ENCODE data around the gene WNT2. TPM values are rescaled to one million over a fixed set of nuclear protein-coding genes. Genes with fewer than 3 reads are reported as not detected.
A peak's percentile ranks its signal among the peaks of the same experiment; 100 is the strongest.

WNT2 gene
- total RNA-seq, 1 donor: under 0.01 TPM

DNA sequence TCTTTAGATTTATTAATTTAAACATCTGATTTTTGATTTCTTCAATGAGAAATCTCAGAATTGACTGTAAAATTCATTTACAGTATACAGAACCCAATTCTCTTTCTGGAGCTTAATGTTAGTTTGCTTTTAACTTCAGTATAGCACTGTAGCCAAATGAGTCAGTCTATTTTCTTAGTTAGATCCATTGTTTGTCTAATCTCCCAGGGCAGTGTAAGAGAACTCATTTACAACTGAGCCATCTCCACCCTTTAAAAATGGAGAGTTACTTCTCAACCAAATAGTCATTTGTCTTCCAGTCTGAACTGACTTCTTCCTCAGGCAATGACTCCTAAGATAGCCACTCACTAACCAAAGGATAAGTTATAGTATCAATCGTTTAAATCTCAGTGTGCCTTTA is 3.0 kb upstream of the WNT2 start:
- Histone ChIP-seq H3K36me3 (ENCODE audit: insufficient read depth, low read length) (no peaks in the 10 kb centered on the region), H3K4me3 (ENCODE audit: insufficient read depth, low read length) (no peak overlapping the region), H3K27me3 (ENCODE audit: insufficient read depth, low read length) (peaks cover 54% of the 10 kb centered on the region), H4K20me1 (ENCODE audit: insufficient read depth, low read length) (no peaks in the 10 kb centered on the region), H3K27ac (ENCODE audit: low read depth, low read length) (no peak overlapping the region), H3K4me2 (ENCODE audit: insufficient read depth, low read length) (no peak overlapping the region), H3K79me2 (ENCODE audit: insufficient read depth, low read length) (no peaks in the 10 kb centered on the region), H3K9me3 (ENCODE audit: low read depth, low read length) (no peaks in the 10 kb centered on the region), H2AFZ (ENCODE audit: low read length) (no peak overlapping the region), H3K4me1 (ENCODE audit: insufficient read depth, low read length) (peaks cover 16% of the 10 kb centered on the region)
- TF ChIP-seq, protein P1, sequence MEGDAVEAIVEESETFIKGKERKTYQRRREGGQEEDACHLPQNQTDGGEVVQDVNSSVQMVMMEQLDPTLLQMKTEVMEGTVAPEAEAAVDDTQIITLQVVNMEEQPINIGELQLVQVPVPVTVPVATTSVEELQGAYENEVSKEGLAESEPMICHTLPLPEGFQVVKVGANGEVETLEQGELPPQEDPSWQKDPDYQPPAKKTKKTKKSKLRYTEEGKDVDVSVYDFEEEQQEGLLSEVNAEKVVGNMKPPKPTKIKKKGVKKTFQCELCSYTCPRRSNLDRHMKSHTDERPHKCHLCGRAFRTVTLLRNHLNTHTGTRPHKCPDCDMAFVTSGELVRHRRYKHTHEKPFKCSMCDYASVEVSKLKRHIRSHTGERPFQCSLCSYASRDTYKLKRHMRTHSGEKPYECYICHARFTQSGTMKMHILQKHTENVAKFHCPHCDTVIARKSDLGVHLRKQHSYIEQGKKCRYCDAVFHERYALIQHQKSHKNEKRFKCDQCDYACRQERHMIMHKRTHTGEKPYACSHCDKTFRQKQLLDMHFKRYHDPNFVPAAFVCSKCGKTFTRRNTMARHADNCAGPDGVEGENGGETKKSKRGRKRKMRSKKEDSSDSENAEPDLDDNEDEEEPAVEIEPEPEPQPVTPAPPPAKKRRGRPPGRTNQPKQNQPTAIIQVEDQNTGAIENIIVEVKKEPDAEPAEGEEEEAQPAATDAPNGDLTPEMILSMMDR (IDR thresholded peaks at IDR 0.05; ENCODE audit: extremely low read depth, low read depth, low read length): no peak
- peak; percentile 88 for DNase-seq (ENCODE audit: insufficient read length, low spot score, missing footprints)

DNA sequence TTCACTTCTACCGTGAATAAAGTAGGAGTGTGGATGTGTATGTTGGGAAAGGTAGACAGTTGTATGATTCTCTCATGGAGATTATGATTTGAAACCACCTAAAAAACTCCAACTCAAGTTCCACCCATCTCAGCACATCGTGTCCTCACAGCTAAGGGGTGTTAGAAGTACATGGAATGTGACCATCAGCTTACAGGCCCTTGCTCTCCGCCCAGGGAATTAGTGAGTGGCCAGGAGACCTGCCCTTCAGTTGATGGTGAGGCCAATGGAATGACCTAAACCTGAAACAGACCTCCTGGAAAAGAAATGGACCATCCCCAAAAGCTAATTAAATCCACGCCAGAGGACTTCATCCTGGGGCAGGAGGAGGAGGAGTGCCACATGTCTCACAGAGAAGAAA is 2.1 kb upstream of the WNT2 start:
- Histone ChIP-seq H3K79me2 (ENCODE audit: insufficient read depth, low read length) (no peaks in the 10 kb centered on the region), H3K27ac (ENCODE audit: low read depth, low read length) (no peak overlapping the region), H3K9me3 (ENCODE audit: low read depth, low read length) (no peaks in the 10 kb centered on the region), H3K36me3 (ENCODE audit: insufficient read depth, low read length) (no peaks in the 10 kb centered on the region), H3K4me1 (ENCODE audit: insufficient read depth, low read length) (peaks cover 16% of the 10 kb centered on the region), H3K4me2 (ENCODE audit: insufficient read depth, low read length) (peak overlapping the region; percentile 89), H4K20me1 (ENCODE audit: insufficient read depth, low read length) (no peaks in the 10 kb centered on the region), H3K4me3 (ENCODE audit: insufficient read depth, low read length) (no peak overlapping the region), H3K27me3 (ENCODE audit: insufficient read depth, low read length) (peaks cover 57% of the 10 kb centered on the region), H2AFZ (ENCODE audit: low read length) (no peak overlapping the region)
- DNase-seq (ENCODE audit: insufficient read length, low spot score, missing footprints): no peak
- TF ChIP-seq, protein P1 (IDR thresholded peaks at IDR 0.05; ENCODE audit: extremely low read depth, low read depth, low read length): no peak

DNA sequence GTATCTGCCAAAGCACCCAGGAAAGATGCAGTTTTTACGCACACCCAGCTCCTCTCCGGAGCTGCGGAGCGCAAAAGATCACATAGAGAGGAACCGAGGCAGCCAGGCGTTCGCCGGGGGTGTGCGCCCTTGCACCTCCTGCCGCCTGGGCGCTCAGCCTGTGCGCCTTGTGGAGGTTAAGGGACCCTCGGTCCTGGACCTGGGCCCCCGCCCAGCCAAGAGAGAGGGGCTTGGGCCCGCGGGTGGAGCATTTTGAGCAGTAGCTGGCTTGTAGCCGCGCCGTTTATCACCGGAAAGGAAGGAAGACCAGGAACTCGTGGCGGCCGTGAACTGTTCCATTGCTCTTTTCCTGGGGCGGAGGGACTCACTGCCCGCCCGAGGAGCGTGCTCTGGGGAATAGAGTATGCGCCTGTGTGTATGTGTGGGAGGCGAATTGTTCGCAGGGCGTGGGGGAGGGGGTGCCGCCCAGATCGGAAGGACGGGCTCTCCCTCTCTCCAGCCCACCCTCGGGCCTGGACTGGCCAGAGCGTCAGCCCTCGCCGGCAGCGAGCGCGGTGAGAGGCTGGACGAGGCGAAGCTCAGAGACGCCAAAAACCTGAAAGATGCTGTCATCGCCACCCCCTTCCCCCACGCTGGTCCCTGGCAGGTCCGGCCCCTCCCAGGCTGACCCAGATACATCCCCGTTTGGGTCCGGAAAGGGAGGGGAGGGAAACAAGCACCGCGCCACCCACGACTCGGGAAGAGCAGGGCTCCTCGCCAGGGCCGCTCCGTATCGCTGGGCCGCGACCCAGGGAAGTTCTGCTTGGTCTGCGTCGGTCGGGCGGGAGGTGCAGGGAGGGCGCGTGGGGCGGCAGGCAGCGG is 1.2 kb upstream of the WNT2 start:
- TF ChIP-seq, protein P1 (IDR thresholded peaks at IDR 0.05; ENCODE audit: extremely low read depth, low read depth, low read length): no peak
- Histone ChIP-seq H3K4me2 (ENCODE audit: insufficient read depth, low read length) (peak overlapping the region; percentile 89), H3K9me3 (ENCODE audit: low read depth, low read length) (no peaks in the 10 kb centered on the region), H3K36me3 (ENCODE audit: insufficient read depth, low read length) (no peaks in the 10 kb centered on the region), H4K20me1 (ENCODE audit: insufficient read depth, low read length) (no peaks in the 10 kb centered on the region), H2AFZ (ENCODE audit: low read length) (peak overlapping the region; percentile 72), H3K4me1 (ENCODE audit: insufficient read depth, low read length) (peaks cover 16% of the 10 kb centered on the region), H3K4me3 (ENCODE audit: insufficient read depth, low read length) (peak overlapping the region; percentile 70), H3K79me2 (ENCODE audit: insufficient read depth, low read length) (no peaks in the 10 kb centered on the region), H3K27ac (ENCODE audit: low read depth, low read length) (no peak overlapping the region), H3K27me3 (ENCODE audit: insufficient read depth, low read length) (peaks cover 60% of the 10 kb centered on the region)
- peak; percentile 74 for DNase-seq (ENCODE audit: insufficient read length, low spot score, missing footprints)

DNA sequence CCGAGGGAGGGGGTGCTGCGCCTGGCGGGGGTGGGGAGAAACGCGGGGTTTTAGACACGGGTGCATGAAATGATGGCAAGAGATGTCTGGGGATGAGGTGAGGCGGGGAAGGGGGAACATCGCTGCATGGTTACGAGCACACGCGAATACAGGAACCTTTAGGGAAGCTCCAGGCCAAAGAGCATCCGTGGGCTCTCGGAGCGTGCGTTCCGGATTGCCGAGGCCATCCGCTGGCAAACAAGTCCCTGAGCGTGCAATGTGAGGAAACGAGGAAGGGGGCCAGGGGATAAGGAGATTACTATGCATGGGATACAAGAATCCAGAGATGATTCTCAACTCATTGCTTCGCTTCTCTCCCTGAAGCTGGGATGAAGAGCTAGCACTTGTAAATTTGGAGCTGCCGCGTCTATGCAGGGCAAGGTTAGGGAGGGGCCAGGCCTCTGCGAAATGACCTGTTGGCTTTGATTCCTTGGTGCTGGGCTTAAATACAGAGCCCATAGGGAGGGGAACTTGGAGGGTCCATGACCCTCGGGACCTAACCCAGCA is 520 bp upstream of the WNT2 start:
- no peaks in the 10 kb centered on the region for H3K9me3 ChIP-seq (ENCODE audit: low read depth, low read length)
- no peaks in the 10 kb centered on the region for H3K79me2 ChIP-seq (ENCODE audit: insufficient read depth, low read length)
- H4K20me1 ChIP-seq (ENCODE audit: insufficient read depth, low read length): no peaks in the 10 kb centered on the region
- peak overlapping the region; percentile 70 for H3K4me3 ChIP-seq (ENCODE audit: insufficient read depth, low read length)
- no peaks in the 10 kb centered on the region for H3K36me3 ChIP-seq (ENCODE audit: insufficient read depth, low read length)
- TF ChIP-seq, protein P1 (IDR thresholded peaks at IDR 0.05; ENCODE audit: extremely low read depth, low read depth, low read length): no peak
- peaks cover 16% of the 10 kb centered on the region for H3K4me1 ChIP-seq (ENCODE audit: insufficient read depth, low read length)
- no peak overlapping the region for H3K27ac ChIP-seq (ENCODE audit: low read depth, low read length)
- no peak overlapping the region for H2AFZ ChIP-seq (ENCODE audit: low read length)
- H3K27me3 ChIP-seq (ENCODE audit: insufficient read depth, low read length): peaks cover 66% of the 10 kb centered on the region
- H3K4me2 ChIP-seq (ENCODE audit: insufficient read depth, low read length): peak overlapping the region; percentile 89
- DNase-seq (ENCODE audit: insufficient read length, low spot score, missing footprints): peak; percentile 57
